ENCODE measurements around the gene PRPF6.

- TF ChIP-seq, protein P1, sequence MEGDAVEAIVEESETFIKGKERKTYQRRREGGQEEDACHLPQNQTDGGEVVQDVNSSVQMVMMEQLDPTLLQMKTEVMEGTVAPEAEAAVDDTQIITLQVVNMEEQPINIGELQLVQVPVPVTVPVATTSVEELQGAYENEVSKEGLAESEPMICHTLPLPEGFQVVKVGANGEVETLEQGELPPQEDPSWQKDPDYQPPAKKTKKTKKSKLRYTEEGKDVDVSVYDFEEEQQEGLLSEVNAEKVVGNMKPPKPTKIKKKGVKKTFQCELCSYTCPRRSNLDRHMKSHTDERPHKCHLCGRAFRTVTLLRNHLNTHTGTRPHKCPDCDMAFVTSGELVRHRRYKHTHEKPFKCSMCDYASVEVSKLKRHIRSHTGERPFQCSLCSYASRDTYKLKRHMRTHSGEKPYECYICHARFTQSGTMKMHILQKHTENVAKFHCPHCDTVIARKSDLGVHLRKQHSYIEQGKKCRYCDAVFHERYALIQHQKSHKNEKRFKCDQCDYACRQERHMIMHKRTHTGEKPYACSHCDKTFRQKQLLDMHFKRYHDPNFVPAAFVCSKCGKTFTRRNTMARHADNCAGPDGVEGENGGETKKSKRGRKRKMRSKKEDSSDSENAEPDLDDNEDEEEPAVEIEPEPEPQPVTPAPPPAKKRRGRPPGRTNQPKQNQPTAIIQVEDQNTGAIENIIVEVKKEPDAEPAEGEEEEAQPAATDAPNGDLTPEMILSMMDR (conservative IDR thresholded peaks at IDR 0.05 in 1 of 2, IDR thresholded peaks at IDR 0.05 in 1 of 2; ENCODE audit: extremely low read depth in 1 of 2, insufficient read depth in 1 of 2, low read depth in 1 of 2, low read length in 2 of 2): no peak
- TF ChIP-seq EZH2 (IDR thresholded peaks at IDR 0.05; ENCODE audit: borderline replicate concordance, low read length): no peak
Measured at GRCh38 chr20:64041781-64042053, 60.8 kb downstream of the PRPF6 start.

All from mammary epithelial cell (primary cell).